Astrocyte (in vitro differentiated cells and primary cell): ENCODE data around the gene DIP2B.

Source experiments
- CTCF ChIP-seq: IDR thresholded peaks from 2 replicates; pipeline ENCODE4 v1.5.1; 2011; ENCODE audit warnings: low read depth, mild to moderate bottlenecking, inconsistent platforms, low read length, moderate library complexity; ENCODE audit not compliant: insufficient read depth
- EZH2 ChIP-seq: IDR thresholded peaks from 2 replicates; pipeline ENCODE4 v1.6.1; 2012; ENCODE audit warnings: mild to moderate bottlenecking, low read length, inconsistent platforms; ENCODE audit not compliant: insufficient read depth

- no peak for TF ChIP-seq EZH2
- TF ChIP-seq CTCF: no peak
Measured at GRCh38 chr12:50750366-50750765, 245.6 kb downstream of the DIP2B start.
